ENCODE results near the gene PDZD2. TPM values are rescaled to one million over a fixed set of nuclear protein-coding genes. Genes with fewer than 3 reads are reported as not detected.

PDZD2 gene
- total and polyA plus RNA-seq, 12 donors: 2.2 to 10.3 (median 5.0) TPM

- Histone ChIP-seq H3K36me3 (replicated peaks in 1 of 2) (no peaks in the 10 kb centered on the region), H3K4me1 (replicated peaks in 1 of 2) (peaks cover 6 to 64% of the 10 kb centered on the region in 2 donors), H3K27ac (no peak overlapping the region), H3K9me3 (replicated peaks in 1 of 3) (peaks cover 0 to 4% (median 0%) of the 10 kb centered on the region in 3 donors), H3K27me3 (no peaks in the 10 kb centered on the region), H3K4me3 (no peak overlapping the region)
- 58 to 82% (median 79%) methylated on average over 2 of the region's 2 CpGs for WGBS, 4 donors
- no peak for TF ChIP-seq CTCF (IDR thresholded peaks at IDR 0.05)
- TF ChIP-seq POLR2A (IDR thresholded peaks at IDR 0.05): no peak
- DNase-seq: no peak
- intact Hi-C loops (cut with DNase I): no loop called here
These were observed 506.4 kb downstream of the PDZD2 start for GRCh38 chr5:32145378-32145777.

- WGBS, 4 donors: 22 to 42% (median 28%) methylated on average over 3 of the region's 3 CpGs
- H3K27ac ChIP-seq: no peak overlapping the region
- H3K4me1 ChIP-seq (replicated peaks in 1 of 2): peaks cover 6 to 77% of the 10 kb centered on the region in 2 donors
- no peaks in the 10 kb centered on the region for H3K27me3 ChIP-seq
- no peak overlapping the region for H3K4me3 ChIP-seq
- DNase-seq: peak in 1 of 7 donors; percentile 56
- no peaks in the 10 kb centered on the region for H3K36me3 ChIP-seq (replicated peaks in 1 of 2)
- peaks cover 0 to 8% (median 0%) of the 10 kb centered on the region in 3 donors for H3K9me3 ChIP-seq (replicated peaks in 1 of 3)
- intact Hi-C loops (cut with DNase I): no loop called here
- TF ChIP-seq POLR2A (IDR thresholded peaks at IDR 0.05): no peak
- TF ChIP-seq CTCF (IDR thresholded peaks at IDR 0.05): no peak
These were observed 508.3 kb downstream of the PDZD2 start for GRCh38 chr5:32147236-32147635.

GRCh38 chr5:32147959-32148358, 509.0 kb downstream of the PDZD2 start:
- intact Hi-C loops (cut with DNase I): no loop called here
- Histone ChIP-seq H3K4me3 (no peak overlapping the region), H3K4me1 (replicated peaks in 1 of 2) (peaks cover 6 to 83% of the 10 kb centered on the region in 2 donors), H3K9me3 (replicated peaks in 1 of 3) (peaks cover 0 to 8% (median 0%) of the 10 kb centered on the region in 3 donors), H3K27ac (no peak overlapping the region), H3K36me3 (replicated peaks in 1 of 2) (no peaks in the 10 kb centered on the region), H3K27me3 (no peaks in the 10 kb centered on the region)
- DNase-seq: no peak
- TF ChIP-seq CTCF (IDR thresholded peaks at IDR 0.05): no peak
- TF ChIP-seq POLR2A (IDR thresholded peaks at IDR 0.05): no peak
- 82 to 93% (median 87%) methylated on average over 4 of the region's 4 CpGs for WGBS, 4 donors

- Histone ChIP-seq H3K9me3 (replicated peaks in 1 of 3) (peaks cover 0 to 8% (median 0%) of the 10 kb centered on the region in 3 donors), H3K36me3 (replicated peaks in 1 of 2) (no peaks in the 10 kb centered on the region), H3K27me3 (no peaks in the 10 kb centered on the region), H3K4me3 (no peak overlapping the region), H3K4me1 (replicated peaks in 1 of 2) (peaks cover 22 to 86% of the 10 kb centered on the region in 2 donors), H3K27ac (no peak overlapping the region)
- intact Hi-C loops (cut with DNase I): loop anchor here in 1 of 2 donors (10.0 kb wide), 1 partner anchor 46 kb away; no protein-coding TSS in a partner anchor
- no peak for TF ChIP-seq POLR2A (IDR thresholded peaks at IDR 0.05)
- TF ChIP-seq CTCF (IDR thresholded peaks at IDR 0.05): no peak
- 92 to 100% (median 95%) methylated on average over 1 of the region's 1 CpG for WGBS, 4 donors
- no peak for DNase-seq
These were observed 511.4 kb downstream of the PDZD2 start for GRCh38 chr5:32150366-32150765.
